Raji (cell line): ENCODE results near the gene GAS7.

Source experiments
- POLR2A ChIP-seq: IDR thresholded peaks from 2 replicates; pipeline ENCODE4 v1.6.1; 2011; ENCODE audit warnings: low read depth, low read length, control low read depth; ENCODE audit not compliant: insufficient read depth

The GAS7 gene

GRCh38 chr17:9922012-9922848, 276.2 kb downstream of the GAS7 start:
- TF ChIP-seq POLR2A, result no peak

DNA sequence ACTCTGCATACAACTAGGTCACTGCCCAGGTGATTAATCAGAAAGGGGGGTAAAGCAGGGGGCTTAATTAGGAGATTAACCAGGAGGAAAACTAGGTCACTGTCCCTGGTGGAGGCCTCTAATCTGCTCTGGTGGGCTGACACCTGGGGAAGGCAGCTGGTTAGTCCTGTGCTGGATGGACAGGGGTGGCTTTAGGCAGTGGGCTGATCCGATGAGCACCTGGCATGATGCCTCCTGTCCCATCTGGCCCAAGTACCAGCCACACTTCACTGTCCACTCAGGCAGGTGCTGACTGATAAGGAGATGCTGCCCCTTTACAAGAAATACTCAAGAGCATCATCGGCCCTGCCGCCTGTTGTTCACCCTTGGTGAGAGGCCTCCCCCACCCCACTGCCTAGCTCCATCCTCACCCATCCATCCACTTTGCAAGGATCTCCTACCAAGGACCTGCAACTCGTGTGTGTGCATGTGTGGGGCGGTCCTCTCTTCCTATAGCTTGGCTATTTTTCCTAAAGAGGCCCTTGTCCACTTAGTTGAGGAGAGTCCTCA, 279.5 kb downstream of the GAS7 start:
- TF ChIP-seq POLR2A, result no peak

GRCh38 chr17:9918352-9918751, 280.1 kb downstream of the GAS7 start:
- no peak for TF ChIP-seq POLR2A

- no peak for TF ChIP-seq POLR2A
These were observed 280.6 kb downstream of the GAS7 start for GRCh38 chr17:9917801-9918200.

- no peak for TF ChIP-seq POLR2A
These were observed 281.3 kb downstream of the GAS7 start for GRCh38 chr17:9917131-9917530.

- no peak for TF ChIP-seq POLR2A
These were observed 282.3 kb downstream of the GAS7 start for GRCh38 chr17:9916108-9916507.

GRCh38 chr17:9913476-9913875, 284.9 kb downstream of the GAS7 start:
- TF ChIP-seq POLR2A, result no peak

GRCh38 chr17:9912121-9913099, 286.0 kb downstream of the GAS7 start:
- no peak for TF ChIP-seq POLR2A

- no peak for TF ChIP-seq POLR2A
These were observed 287.3 kb downstream of the GAS7 start for GRCh38 chr17:9911089-9911488.

DNA sequence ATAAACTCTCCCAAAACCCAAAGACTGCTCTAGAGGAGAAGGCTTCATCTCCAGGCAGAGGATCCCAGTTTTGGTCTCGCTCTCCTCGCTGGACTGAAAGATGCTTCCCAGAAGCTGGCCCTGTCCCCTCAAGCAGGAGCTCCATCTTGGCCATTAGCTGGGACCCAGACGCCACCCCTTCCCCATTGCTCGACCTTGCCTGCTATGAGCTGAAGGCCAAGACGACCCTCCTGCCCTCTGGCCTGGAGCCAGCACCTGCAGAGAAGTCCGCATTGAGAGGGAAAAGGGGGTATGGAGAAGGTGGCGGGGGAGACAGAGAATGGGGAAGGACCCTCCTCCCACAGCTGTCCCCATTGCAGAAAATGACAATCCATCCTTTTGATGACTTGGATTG, 289.8 kb downstream of the GAS7 start:
- TF ChIP-seq POLR2A, result no peak

DNA sequence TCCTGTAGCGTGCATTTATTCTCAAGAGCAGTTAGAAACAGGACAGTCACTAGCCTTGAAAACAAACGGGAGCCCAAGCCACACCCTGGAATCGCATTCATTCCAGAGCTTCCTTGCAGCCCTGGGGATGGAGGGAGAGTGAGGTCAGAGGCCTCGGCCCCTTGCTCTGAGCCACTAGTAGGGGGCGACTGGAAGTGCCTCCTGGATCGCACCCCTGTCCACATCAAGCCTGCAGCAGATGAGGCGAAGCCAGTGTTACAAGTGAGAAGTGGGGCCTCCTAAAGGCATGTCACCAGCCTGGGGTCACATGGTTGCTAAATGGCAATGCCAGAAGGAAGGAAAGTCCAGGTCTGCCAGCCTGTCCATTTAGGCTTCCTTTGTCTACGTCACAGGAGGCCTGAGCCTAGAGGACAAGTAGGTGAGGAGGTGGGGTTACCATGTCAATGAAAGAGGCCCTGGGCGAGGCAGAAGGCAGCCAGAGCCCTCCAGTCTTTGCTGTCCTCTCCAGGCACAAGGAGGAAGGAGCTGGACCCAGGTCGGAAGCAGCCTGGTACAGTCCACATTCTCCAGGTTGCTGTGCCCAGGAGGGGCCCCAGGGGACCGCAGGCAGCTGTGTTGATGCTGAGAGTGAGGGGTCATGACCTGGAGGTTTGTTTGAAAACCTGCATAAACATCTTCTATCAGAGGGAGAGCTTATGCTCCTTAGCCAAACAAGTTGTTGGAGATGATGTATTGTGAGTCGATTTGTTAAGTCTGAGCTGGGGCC, 290.3 kb downstream of the GAS7 start:
- TF ChIP-seq POLR2A, result no peak

DNA sequence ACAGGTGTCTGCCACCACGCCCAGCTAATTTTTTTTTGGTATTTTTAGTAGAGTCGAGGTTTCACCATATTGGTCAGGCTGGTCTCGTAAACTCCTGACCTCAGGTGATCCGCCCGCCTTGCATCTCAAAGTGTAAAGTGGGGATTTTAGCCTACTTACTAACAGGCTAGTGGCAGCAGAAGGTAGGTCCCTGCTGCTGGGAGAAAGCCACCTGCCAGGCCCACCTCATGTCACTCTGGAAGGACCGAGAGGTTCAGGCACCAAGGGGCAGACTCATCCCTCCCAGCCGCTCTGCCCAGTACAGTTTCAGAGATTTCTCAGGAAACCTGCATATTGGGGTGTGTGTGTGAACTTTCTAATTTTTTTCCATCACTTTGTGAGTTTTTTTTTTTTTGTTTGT, 291.3 kb downstream of the GAS7 start:
- no peak for TF ChIP-seq POLR2A

- no peak for TF ChIP-seq POLR2A
These were observed 291.8 kb downstream of the GAS7 start for GRCh38 chr17:9906616-9907015.

GRCh38 chr17:9905902-9906301, 292.5 kb downstream of the GAS7 start:
- TF ChIP-seq POLR2A, result no peak

GRCh38 chr17:9905078-9905415, 293.4 kb downstream of the GAS7 start, which contains the start of gene RCVRN:
Gene RCVRN (minus strand): TSS chr17:9905271. CDS start chr17:9905180, 91 bp downstream.
- no peak for TF ChIP-seq POLR2A

DNA sequence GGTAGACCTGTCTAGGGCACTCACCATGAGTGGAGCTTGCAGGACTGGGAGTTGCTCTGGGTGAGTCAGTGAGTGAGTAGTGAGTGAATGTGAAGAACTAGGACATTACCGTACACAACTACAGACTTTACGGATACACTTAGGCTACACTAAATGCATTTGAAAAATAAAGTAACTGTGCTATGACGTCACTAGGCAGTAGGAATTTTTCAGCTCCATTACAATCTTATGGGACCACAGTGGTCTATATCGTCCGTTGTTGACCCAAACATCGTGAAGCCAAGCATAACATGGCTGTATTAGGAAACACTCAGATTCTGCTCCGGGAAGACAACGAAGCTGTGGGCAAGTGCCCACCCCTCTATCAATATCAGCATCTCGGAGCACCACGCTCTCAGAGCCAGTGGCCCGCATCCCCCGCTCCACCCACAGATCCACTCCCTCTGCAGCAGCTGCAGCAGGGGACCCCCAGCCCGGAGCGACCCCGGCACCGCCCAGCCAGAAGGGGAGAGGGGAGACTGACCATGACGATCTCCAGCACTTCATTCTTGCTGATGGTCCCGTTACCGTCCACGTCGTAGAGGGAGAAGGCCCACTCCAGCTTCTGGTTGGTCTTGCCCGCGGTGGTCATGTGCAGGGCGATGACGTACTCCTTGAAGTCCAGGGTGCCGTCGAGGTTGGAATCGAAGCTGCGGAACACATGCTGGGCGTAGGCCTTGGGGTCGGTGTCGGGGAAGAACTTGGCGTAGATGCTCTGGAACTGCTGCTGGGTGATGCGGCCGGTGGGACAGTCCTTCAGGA, 293.9 kb downstream of the GAS7 start:
- no peak for TF ChIP-seq POLR2A
